ENCODE data around the gene KAT8.
"Not testable (repeated sequence)": the region's sequence is repeated elsewhere in the genome, so short reads cannot be mapped to it uniquely, and the experiment has no call there.

KAT8 gene

GRCh38 chr16:31132303-31132979 lies 15.0 kb downstream of the KAT8 start:
- DNase-seq = no peak

DNA sequence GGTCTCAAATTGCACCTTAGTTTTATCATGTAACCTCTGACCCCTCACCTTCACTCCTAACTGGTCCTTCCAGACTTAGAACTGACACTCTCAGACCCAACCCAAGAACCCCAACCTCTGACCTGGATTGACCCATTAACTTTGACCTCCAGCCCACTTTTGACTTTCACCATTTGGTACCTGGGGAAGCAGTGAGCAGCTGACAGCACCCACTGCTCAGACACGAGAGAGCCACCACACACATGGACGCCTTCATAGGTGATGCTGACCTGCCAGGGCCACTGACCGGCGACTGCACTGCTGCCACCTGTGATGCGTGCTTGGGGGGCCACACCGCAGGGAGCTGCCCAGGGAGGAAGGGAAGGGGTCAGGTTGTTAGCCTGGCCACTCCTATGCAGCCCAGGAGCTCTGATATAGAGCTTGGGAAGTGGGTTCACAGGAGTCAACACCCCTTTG lies 15.6 kb downstream of the KAT8 start:
- no peak for DNase-seq

DNA sequence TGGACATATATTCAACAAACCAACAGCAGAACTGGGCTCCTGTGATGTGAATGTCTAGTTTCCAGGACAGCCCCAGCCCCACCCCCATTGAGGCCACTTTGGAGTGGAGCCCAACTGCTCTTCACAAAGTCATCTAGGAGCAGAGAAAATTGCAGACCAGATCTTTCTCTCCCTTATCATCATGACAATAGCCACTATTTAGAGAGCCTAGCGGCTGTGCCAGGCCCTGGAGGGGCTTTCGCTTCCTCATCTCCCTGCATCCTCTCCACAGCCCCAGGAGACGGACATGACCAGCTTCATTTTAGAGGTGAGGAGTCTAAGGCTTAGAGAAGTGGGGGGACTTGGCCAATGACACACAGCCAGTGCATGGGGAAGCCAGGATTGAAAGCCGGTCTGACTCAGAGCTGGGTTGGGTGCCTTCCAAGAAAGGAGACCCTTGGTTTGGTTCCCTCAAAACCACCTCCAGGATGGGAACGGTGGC lies 16.7 kb downstream of the KAT8 start:
- no peak for DNase-seq

GRCh38 chr16:31134625-31135534 lies 17.4 kb downstream of the KAT8 start:
- DNase-seq = peak; percentile 54

DNA sequence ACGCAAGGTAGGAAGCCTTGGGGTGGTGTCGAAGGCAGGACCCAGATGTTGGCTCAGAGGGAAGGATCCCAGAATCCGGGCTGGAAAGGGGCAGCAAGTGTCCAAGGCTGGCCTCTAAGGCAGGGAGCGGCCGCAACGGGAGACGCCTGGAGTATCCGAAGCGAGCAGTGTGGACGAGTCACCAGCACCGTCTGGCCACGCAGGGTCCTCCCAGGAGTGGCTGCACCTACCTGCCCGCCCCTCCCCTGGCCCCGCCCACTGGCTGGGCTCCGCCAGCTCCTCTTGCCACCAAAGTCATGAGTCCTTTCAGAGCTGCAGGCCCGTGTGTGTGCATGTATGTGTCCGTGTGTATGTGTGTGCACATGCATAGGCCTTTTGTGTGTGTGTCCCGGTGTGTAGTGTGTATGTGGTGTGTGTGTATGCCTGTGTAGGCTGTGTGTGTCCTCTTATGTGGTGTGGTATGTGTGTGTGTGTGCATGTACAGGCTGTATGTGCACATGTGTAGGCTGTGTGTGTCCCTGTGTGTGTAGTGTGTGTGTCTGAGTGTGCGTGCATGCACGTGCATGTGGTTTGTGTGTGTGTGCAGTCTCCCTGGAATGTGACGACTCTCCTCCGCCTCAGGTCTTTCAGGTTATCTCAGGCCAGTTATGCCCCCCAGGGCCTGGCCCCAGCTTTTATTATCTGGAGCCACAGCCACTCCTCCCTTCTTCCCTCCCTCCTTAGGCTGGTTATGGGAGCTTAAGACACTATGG lies 18.2 kb downstream of the KAT8 start, which contains the start of gene PRSS8:
Gene PRSS8, minus strand, starts transcription at position 193 of the 752 bp plus-strand sequence. CDS start 229 bp downstream, outside the sequence.
- DNase-seq = no peak

DNA sequence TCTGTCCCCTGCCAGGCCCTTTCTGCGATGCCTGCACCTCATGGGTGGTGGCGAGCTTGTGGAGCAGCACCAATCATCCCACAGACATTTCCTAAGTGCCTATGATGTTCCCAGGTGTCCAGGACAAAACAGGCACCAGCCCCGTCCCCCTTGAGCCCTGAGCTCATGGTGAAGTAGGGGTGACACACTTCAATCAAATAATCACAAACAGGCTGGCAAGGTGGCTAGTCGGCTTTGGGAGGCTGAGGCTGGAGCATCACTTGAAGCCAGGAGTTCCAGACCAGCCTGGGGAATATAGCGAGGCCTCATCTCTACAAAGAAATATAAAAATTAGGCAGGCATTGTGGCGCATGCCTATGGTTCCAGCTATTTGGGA lies 18.8 kb downstream of the KAT8 start:
- no peak for DNase-seq

DNA sequence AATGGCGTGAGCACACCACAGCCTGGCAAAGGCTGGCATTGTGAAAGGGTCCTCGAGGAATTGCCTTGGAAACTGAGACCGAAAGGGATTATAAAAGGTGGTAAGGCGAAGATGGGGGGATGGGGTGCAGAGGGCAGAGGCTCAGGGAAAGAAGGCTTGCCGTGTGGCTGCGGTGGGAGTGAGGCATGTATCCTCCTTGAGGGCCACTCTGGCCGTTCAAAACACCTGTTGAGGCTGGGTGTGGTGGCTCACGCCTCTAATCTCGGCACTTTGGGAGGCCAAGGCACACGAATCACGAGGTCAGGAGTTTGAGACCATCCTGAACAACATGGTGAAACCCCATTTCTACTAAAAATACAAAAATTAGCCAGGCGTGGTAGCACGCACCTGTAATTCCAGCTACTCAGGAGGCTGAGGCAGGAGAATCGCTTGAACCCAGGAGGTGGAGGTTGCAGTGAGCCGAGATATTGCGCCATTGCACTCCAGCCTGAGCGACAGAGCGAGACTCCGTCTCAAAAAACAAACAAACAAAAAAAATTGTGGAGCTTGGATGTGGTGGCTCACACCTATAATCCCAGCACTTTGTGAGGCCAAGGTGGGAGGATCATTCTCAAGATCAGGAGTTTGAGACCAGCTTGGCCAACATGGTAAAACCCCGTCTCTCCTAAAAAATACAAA lies 19.5 kb downstream of the KAT8 start:
- DNase-seq = not testable (repeated sequence)

- DNase-seq = peak; percentile 23
Measured at GRCh38 chr16:31138621-31139578, 21.4 kb downstream of the KAT8 start.

- not testable (repeated sequence) for DNase-seq
Measured at GRCh38 chr16:31141071-31141469, 23.6 kb downstream of the KAT8 start.

- no peak for DNase-seq
Measured at GRCh38 chr16:31141489-31142108, 24.1 kb downstream of the KAT8 start.

GRCh38 chr16:31142109-31143010 lies 24.9 kb downstream of the KAT8 start:
- DNase-seq = peak; percentile 99

DNA sequence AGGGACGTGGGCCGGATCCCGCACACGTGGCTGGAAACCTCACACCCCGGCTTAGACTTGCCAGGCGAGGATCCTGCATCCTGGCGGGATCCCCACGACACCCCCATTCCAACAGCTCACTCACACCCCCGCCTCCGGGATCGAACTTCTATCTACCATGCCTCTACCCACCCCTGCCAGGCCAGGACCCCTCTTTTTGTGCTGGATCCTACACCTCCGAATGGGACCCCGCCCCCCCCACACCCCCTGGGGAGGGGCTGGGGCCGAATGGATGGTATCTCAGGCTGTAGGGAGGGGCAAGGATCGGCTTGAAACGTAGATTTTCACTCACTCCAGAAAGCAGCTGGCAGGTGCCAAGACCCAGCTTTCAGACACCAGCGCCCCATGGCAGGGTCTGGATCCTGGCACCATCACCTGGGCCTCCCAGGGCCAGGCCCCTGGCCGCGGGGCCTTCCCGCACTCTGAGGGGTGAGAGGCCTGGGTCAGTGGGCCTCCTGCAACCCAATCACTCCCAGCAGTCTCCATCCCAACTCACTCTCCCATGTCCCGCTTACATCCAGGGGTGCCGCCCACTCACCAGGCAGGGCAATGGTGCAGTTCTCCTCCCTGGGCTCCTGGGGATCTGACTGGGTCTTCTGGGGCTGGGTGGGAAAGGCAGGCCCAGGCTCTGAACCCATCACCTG lies 25.7 kb downstream of the KAT8 start:
- DNase-seq = no peak

DNA sequence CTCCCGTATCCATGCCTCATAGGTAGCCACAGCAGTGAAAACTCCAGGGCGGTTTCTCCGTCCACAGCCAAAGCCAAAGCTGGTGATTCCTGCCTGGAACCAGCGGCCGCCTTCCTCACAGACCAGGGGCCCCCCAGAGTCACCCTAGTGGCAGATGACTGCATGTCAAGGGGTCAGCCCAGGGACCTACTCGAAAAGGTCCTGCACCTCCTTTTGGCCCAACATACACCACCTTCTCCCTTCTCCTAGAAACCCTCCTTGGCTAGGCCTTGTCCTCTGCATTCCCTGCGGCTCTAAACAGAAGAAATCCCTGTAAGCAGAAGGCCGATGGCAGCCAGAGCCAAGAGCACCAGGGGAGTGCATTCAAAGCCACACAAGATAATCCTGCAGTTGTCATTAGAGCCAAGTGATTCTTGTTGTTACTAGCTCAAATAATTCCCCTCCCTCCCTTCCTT lies 26.3 kb downstream of the KAT8 start:
- no peak for DNase-seq

GRCh38 chr16:31144418-31144817 lies 27.0 kb downstream of the KAT8 start:
- DNase-seq = not testable (repeated sequence)

- DNase-seq = no peak
Measured at GRCh38 chr16:31145398-31145990, 28.0 kb downstream of the KAT8 start.

DNA sequence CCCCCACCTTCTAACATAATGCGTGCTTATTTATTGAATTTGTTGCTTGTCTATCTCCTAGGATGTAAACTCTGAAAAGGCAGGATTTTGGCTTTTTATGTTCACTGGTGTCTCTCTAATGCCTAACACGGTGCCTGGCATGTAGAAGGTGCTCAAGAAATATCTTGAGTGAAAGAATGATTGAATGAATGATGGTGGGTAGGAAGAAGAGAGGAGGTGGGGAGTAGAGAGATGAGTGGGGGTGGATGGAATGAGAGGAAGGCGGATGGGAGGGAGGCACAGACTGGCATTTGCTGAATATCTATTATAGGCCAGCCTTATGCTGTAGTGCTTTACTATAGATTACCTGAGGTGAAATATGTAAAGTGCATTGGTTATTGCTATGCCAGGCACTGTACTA lies 30.1 kb downstream of the KAT8 start:
- DNase-seq = no peak

- no peak for DNase-seq
Measured at GRCh38 chr16:31148281-31148728, 30.8 kb downstream of the KAT8 start.

DNA sequence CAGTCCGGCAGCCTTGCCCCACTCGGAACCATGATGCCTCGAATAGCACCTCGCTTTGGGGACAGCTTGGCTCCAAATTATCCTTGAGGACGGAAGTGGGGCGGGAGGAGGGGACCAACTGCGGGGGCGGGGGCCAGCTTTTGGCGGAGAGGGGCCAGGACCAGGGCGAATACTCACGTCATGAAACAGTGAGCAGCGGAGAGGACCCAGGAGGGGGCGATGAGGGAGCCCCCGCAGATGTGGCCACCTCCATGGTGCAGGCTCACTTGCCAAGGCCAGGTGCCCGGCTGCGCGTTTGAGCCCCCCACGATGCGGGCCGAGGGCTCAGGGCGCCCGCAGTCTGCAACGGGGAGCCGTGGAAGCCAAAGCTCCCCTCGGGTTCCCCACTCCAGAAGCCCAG lies 31.4 kb downstream of the KAT8 start:
- no peak for DNase-seq

Measured in eye (tissue), 1 donor.